Mammary epithelial cell (primary cell): ENCODE data around the gene GPER1.

ENCODE experiments used
- EZH2 ChIP-seq: IDR thresholded peaks from 2 replicates; pipeline ENCODE4 v1.6.1; 2012; ENCODE audit warnings: low read length, inconsistent platforms, borderline replicate concordance
- TF ChIP-seq, protein P1 (sequence below), 2 donors: IDR thresholded peaks in 1 of 2; conservative IDR thresholded peaks in 1 of 2; 2 replicates each; pipeline ENCODE4 v1.5.1; 2011 to 2012; ENCODE audit warnings: inconsistent platforms in 2 of 2, low read length in 2 of 2, mild to moderate bottlenecking in 2 of 2, control low read depth in 1 of 2, low read depth in 1 of 2; ENCODE audit not compliant: insufficient read depth in 1 of 2; ENCODE audit errors: extremely low read depth in 1 of 2

DNA sequence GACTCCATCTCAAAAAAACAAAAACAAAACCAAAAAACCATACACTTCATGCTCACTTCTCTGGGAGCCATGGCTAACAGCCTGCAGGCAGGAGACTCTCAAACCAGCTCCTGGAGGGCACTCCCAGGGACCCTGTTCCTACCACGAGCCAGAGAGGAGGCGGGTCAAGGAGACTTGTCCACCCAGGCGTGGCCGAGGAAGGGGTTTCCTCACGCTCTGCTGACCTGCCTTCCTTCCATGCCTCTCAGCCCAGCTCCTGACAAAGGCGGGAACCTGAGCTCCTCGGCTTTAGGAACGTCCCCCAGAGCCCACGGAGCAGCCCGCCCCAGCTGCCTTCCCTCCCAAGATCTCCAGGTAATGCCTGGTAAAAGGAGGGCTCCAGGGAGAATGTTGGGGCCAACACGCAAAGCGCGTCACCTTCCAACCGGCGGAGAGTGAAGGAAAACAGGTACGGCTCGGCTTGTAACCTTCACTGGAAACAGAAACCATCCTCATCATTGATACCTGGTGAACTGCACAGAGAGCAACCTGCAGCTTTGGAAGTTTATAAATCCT is 34.0 kb upstream of the GPER1 start:
- TF ChIP-seq, protein P1, sequence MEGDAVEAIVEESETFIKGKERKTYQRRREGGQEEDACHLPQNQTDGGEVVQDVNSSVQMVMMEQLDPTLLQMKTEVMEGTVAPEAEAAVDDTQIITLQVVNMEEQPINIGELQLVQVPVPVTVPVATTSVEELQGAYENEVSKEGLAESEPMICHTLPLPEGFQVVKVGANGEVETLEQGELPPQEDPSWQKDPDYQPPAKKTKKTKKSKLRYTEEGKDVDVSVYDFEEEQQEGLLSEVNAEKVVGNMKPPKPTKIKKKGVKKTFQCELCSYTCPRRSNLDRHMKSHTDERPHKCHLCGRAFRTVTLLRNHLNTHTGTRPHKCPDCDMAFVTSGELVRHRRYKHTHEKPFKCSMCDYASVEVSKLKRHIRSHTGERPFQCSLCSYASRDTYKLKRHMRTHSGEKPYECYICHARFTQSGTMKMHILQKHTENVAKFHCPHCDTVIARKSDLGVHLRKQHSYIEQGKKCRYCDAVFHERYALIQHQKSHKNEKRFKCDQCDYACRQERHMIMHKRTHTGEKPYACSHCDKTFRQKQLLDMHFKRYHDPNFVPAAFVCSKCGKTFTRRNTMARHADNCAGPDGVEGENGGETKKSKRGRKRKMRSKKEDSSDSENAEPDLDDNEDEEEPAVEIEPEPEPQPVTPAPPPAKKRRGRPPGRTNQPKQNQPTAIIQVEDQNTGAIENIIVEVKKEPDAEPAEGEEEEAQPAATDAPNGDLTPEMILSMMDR (conservative IDR thresholded peaks at IDR 0.05 in 1 of 2, IDR thresholded peaks at IDR 0.05 in 1 of 2; ENCODE audit: extremely low read depth in 1 of 2, insufficient read depth in 1 of 2, low read depth in 1 of 2, low read length in 2 of 2), result no peak
- TF ChIP-seq EZH2, result no peak
